ENCODE measurements around the gene MYCN.

DNA sequence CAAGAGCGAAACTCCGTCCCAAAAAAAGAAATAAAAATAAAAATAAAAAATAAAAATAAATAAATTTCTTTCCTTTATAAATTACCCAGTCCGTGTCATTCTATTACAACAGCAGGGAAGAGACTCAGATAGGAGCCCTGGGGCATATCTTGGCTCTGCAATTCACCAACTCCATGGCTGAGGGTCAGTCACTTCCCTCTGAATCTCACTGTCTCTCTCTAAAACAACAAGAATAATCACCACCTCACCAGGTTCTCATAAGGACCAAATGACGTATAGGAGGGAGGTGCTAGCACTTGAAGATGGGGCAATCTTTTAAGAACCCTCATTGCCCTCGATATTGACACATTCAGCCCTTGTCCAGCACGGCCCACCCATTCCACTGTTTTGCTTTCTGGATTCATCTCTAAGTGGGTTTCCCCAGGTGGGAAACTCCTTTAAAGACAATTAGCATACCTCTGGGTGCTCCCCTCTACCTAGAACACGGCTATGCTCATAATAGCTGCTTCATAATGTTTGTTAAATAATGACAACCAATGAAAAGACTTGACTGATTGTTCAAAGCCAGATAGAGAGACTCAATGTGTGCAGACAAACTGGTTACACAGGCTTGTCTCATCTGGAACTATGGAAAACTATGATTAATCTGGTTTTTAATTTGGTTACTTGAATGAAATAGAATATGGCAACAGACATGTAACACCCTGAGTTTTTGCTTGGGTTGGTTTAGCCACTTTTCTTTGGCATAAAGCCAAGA lies 15.1 kb downstream of the MYCN start:
- TF ChIP-seq, protein P1, sequence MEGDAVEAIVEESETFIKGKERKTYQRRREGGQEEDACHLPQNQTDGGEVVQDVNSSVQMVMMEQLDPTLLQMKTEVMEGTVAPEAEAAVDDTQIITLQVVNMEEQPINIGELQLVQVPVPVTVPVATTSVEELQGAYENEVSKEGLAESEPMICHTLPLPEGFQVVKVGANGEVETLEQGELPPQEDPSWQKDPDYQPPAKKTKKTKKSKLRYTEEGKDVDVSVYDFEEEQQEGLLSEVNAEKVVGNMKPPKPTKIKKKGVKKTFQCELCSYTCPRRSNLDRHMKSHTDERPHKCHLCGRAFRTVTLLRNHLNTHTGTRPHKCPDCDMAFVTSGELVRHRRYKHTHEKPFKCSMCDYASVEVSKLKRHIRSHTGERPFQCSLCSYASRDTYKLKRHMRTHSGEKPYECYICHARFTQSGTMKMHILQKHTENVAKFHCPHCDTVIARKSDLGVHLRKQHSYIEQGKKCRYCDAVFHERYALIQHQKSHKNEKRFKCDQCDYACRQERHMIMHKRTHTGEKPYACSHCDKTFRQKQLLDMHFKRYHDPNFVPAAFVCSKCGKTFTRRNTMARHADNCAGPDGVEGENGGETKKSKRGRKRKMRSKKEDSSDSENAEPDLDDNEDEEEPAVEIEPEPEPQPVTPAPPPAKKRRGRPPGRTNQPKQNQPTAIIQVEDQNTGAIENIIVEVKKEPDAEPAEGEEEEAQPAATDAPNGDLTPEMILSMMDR (IDR thresholded peaks at IDR 0.05; ENCODE audit: low read length), result no peak
- TF ChIP-seq EZH2 (IDR thresholded peaks at IDR 0.05; ENCODE audit: borderline replicate concordance, low read length), result no peak

Data from OCI-LY1 (cell line).